Measurements from ENCODE around the gene SPC24.

- TF ChIP-seq CTCF (IDR thresholded peaks at IDR 0.05) (no peak), POLR2A (IDR thresholded peaks at IDR 0.05) (no peak)
These were observed 27.4 kb upstream of the SPC24 start for GRCh38 chr19:11182994-11183393.
